Measurements from ENCODE around the gene DTHD1.
A peak's percentile ranks its signal among the peaks of the same experiment; 100 is the strongest.

DTHD1 gene

DNA sequence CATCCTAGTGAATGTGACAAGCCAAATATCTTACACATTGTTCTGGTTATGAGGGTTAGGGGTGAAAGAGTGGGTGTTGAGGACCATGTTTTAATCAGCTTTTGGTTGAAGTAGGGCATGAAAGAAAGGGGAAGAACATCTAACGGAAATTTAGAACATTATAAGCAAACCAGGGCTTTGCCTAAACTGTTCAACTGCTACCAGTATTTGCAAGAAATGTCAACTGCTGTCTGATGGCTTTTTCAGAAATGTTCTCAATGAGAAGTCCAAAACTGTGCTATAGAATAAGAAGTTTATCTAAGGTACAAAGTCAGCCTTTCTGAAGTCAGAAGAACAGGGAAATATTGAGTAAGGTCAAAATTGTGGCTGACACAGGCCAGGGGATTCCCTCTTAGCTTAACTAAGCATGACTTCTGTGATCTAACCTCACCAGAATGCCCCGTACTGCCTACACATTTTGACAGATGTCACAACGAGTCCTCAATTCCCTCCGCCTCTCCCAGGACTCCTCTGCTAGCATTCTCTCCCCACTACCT lies 67.1 kb downstream of the DTHD1 start:
- no peak for DNase-seq (ENCODE audit: low spot score)

DNA sequence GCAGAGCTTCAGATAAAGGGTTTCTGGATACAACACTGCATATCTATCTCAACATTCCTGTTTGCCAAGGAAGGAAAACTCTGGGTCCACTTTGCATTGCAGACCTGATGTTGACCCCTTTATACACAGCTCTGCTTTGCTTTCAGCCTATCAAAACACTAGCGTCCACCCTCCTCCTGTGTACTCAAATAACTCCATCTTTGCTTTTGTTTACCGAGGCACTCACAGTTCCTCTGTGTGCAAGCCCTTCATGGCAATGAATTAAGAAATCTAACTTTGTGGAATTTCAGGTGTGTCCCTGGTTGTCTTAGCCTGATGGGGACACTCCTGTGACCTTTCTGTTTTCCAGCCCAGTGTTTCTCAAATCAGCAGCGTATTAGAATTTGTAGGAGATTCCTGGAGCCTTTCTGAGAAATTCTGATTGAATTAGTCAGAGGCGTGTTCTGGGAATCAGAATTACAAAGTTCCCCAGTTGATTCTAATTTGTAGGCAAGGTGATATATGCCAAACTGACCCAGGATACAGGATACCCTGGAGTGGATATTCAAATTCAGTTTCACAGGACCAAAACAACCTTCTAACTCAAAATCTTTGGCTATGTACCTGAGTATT lies 68.6 kb downstream of the DTHD1 start:
- DNase-seq (ENCODE audit: low spot score) = no peak

DNA sequence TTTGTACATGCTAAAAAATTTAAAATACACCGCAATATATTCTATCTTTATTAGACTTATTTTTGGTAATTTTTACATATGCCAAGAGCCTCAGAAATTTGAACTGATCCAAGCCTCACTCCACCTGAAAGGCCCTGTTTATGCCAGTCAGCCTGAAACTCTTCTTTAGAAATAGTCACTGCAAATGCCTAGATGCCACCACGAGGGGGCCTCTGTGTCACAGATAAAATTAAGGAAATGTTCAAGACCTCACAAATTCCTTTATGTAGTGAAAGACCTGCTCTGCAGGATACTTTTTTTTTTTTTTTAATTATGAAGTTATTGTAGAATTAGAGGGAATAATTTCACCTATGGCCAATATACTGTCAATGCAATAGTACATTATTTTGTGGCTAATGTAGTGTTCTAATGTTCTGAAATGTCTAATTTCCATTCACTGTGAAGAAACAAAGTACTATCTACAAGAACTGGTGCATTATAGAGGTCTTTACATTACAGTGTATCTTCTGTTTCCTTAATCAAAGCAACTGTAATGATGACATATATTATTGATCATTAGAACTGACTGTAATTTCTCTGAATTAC lies 69.8 kb downstream of the DTHD1 start:
- DNase-seq (ENCODE audit: low spot score) = peak; percentile 74

DNA sequence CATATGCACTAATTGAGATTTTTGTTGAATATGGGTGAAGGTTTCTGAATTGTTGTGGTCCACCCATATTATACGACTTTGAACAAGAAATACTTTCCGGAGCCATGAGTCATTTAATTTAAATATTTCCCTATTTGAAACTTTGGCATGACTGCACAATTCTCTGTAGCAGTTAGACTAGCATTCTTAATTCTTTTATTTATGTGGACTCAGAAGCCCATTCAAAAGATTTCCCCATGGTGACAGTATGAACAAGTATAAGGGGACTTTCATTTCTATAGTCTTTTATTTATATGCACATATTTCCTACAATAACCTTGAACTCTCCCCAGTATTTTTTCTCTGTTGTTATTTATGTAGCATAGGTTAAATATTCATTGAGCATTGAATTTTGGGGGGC lies 72.6 kb downstream of the DTHD1 start:
- DNase-seq (ENCODE audit: low spot score) = no peak

DNA sequence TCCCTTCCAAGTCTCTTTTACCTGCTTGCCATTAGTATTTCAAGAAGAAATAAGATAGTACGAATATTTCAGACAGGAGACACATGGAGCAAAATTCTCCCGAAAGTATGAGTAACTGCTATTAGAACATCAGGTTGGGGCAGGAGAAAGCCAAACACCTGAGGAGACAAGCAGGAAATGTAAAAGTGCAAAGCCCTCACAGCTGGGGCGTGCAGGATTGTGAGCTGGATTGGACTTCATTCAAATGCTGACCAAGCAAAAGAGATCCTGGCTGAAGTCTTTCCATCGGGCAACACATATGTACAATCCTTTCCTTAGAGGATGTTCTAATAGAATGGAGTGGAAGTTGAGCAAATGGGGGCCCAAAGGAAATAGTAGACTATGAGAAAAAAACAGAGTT lies 76.8 kb downstream of the DTHD1 start:
- no peak for DNase-seq (ENCODE audit: low spot score)

DNA sequence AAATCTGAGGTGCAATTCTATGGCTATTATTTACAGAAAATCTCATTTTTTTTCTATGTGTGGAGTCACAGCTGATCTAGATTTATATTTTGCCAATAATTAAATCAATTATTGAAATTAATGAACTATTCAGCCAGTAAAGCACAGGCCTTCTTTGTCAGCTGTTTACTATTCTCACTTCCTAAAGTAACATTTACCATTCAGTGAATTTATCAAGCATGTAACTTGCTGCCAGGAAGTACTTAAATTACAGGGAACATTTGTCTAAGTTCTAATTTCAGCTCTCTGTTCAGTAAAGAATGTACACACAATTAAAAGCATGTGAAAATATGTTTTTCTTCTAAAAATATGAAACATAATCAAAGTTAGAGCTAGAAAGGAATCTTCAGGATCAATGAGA lies 79.3 kb downstream of the DTHD1 start:
- no peak for DNase-seq (ENCODE audit: low spot score)

DNA sequence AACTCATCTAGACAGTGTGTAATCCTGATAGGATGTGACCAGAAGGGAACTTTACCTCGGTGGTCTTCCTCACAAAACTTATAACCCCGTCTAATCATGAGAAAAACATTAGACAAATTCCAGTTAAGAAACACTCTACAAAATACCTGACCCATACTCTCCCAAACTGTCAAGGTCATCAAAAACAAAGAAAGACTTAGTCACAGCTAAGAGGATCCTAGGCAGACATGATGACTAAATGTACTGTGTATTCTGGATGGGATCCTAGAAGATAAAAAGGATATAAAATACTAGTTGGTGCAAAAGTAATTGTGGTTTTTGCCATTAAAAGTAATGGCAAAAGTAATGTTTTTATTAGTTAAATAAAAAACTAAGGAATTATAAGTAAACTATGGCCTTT lies 81.6 kb downstream of the DTHD1 start:
- DNase-seq (ENCODE audit: low spot score) = no peak

DNA sequence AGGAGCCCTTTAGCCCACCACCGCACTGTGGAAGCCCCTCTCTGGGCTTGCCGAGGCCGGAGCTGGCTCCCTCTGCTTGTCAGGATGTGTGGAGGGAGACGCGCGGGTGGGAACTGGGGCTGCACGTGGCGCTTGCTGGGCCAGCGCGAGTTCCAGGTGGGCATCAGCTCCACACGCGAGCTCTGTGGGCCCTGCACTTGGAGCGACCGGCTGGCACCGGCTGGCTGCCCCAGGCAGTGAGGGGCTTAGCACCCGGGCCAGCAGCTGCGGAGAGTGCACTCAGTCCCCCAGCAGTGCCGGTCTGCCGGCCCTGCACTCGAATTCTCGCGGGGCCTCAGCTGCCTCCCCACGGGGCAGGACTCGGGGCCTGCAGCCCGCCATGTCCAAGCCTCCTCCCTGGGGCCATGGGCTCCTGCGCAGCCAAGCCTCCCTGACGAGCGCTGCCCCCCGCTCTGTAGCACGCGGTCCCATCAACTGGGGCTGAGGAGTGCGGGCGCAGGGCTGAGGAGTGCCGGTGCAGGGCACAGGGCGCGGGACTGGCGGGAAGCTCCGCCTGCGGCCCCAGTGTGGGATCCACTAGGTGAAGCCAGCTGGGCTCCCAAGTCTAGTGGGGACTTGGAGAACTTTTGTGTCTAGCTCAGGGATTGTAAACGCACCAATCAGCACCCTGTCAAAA lies 93.6 kb downstream of the DTHD1 start:
- no peak for DNase-seq (ENCODE audit: low spot score)

DNA sequence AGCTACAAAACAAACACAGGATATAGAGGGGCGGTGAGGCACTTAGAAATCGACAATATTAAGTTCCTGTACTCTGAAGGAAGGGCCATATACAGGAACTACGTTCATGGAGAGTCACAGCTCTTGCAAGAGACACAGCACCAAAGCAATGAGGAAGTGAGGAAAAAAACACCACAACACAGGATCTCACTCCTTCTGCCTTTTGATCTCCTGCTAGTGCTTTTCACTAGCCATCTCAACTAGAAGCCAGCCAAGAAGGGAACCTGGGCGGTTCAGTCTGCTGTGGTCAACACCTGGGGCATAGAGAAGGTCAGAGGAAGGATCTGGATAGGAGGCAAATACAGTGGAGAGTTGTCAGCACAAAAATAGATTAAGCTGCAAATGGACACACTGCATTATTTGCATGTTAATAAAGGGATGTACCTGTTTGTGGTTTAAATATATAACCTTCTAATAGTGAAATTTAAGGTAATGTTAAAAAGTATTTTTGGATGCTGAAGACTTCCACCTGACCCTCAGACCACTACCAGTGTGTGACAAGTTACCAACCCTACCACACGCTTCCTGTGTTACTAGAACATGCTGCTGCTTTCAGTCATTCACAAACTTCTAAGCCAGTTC lies 104.6 kb downstream of the DTHD1 start:
- peak; percentile 65 for DNase-seq (ENCODE audit: low spot score)

DNA sequence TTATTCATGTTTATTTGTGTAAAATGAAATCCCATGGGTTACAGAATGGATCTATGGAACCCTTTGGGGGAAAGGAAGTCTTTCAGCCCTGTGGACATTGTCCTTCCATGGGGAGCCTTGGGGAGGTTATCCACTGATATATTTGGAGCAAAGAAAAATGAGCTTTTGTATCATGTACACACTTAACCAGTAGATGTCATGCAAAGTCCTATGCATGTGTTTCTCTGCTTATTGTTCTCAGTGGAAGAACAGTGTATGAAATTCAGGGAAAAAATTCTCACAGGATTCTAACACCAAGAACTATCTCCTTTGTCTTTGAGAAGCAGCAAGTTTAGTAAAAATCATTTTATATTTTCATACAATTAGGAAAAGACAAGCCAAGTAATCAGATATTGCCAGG lies 105.3 kb downstream of the DTHD1 start:
- DNase-seq (ENCODE audit: low spot score) = no peak

DNA sequence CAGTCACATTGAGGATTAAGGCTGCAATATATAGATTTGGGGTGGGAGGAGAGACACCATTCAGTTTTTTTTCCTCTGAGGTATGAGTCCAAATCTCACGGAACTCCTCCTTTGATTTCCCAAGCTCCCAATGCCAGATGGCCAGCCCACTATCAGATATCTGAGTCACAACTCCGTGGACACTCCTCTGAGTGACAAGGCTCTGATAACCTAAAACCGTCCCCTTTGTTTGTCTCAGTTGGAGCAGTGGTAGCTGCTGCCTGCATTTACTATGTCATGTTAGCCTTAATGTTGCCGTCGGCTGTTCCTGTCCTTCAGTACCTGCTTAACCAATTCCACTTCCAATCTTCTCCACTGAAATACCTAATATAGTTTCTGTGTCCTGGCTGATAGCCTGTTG lies 107.3 kb downstream of the DTHD1 start:
- DNase-seq (ENCODE audit: low spot score) = no peak

DNA sequence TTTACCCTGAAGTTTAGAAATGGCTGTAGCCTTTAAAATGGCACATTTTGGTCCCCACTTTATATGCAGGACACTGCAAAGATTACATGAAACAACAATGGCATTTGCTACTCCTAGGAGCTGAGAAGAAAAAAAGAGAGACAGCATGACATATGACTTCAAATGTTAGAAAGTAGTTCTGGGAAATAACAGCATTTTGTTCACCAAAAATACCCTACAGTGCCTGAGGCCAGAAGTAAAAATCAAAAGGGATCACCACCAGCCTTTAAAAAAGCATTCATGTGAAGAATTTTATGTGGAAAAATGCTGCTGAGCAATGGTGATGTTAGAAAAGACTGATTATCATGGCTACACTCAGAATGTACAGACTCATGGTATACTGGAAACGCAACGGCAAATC lies 110.0 kb downstream of the DTHD1 start:
- no peak for DNase-seq (ENCODE audit: low spot score)

DNA sequence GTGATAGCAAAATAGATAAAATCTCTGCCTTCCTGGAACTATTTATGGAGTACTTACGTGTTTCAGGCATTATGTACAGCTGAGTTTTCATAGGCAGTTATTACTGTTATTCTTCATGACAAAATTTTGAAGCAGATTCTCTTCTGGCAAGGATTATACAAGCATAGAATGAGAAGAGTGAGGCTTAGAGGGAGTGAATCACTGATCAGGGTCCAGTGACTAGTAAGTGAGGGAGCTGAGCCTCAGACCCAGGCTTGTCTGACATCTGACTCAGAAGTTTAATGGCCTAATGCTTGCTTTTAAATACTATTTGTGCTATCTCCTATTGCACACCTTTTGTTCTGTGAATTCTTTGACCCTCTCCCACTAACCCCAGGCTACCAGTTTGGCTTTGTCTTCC lies 110.6 kb downstream of the DTHD1 start:
- no peak for DNase-seq (ENCODE audit: low spot score)

DNA sequence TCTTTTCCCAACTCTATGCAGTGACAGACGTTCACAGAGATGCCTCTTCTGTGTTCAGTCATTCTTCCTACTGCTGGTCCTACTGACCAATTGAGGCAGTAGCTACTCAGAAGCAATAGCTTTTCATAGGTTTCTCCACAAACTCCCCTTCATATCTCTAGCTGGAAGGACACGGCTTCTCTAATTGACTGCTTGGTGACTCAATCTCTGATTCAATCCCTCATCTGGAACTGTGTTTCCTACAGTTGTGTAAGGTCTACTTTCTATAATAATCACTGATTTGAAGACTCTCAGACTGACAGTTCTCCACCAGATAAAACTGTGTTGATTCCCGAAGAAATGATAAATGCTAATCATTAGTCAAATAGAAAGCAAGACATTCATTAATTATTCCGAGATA lies 111.5 kb downstream of the DTHD1 start:
- DNase-seq (ENCODE audit: low spot score) = no peak
